ENCODE measurements around the gene ABHD17A.
A peak's percentile ranks its signal among the peaks of the same experiment; 100 is the strongest.
"Not testable (repeated sequence)": the region's sequence is repeated elsewhere in the genome, so short reads cannot be mapped to it uniquely, and the experiment has no call there.

Gene ABHD17A

GRCh38 chr19:1882089-1882785, 3.1 kb downstream of the ABHD17A start:
- H3K27me3 ChIP-seq (ENCODE audit: insufficient read depth, low read length) = no peaks in the 10 kb centered on the region
- peaks cover 40% of the 10 kb centered on the region for H3K79me2 ChIP-seq (ENCODE audit: control insufficient read depth, insufficient read depth, low read length, unreplicated experiment)
- no peak overlapping the region for H2AFZ ChIP-seq (ENCODE audit: low read length, unreplicated experiment)
- no peak overlapping the region for H3K4me3 ChIP-seq (ENCODE audit: low read depth, low read length)
- H3K27ac ChIP-seq (ENCODE audit: low read depth, low read length) = no peak overlapping the region
- H3K4me1 ChIP-seq (ENCODE audit: control insufficient read depth, insufficient read depth, low read length, unreplicated experiment) = peaks cover 7% of the 10 kb centered on the region
- no peaks in the 10 kb centered on the region for H3K36me3 ChIP-seq (ENCODE audit: insufficient read depth, low read length)

DNA sequence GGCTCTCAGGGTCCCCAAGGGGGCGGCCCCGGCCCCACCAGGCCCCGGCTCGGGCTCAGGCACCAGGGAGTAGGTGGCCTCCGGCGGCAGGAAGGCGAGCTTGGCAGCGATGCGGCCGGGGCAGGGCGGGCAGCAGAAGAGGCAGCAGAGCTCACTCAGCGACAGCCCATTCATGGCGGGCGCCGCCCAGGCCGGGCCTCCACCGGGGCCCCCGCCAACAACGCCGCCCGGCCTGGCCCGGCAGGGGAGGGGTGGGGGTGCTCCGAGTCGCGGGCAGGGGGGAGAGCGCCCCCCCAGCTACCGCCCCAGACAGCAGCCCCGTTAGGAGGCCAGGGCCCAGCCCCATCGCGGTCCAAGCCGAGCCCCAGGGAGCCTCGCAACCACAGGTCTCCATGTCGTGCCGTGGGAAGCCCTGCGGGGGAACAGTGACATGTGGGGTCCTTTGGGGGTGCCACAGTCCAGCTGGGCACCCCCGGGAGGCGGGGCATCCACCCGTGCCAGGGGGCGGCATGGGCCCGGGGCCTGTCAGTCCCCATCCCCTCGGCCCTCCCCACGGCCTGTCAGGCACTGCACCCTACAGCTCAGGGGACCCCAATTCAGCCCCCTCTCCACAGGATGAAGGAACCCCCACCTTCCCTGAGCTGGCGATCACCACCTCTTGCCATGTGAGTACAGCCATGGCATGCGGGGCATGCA, 3.8 kb downstream of the ABHD17A start:
- not testable (repeated sequence) for H3K36me3 ChIP-seq (ENCODE audit: insufficient read depth, low read length); H3K27me3 ChIP-seq (ENCODE audit: insufficient read depth, low read length); H3K4me3 ChIP-seq (ENCODE audit: low read depth, low read length); H2AFZ ChIP-seq (ENCODE audit: low read length, unreplicated experiment); H3K4me1 ChIP-seq (ENCODE audit: control insufficient read depth, insufficient read depth, low read length, unreplicated experiment); H3K27ac ChIP-seq (ENCODE audit: low read depth, low read length)
- H3K79me2 ChIP-seq (ENCODE audit: control insufficient read depth, insufficient read depth, low read length, unreplicated experiment) = peaks cover 40% of the 10 kb centered on the region

GRCh38 chr19:1880611-1881392, 4.5 kb downstream of the ABHD17A start:
- Histone ChIP-seq H3K79me2 (ENCODE audit: control insufficient read depth, insufficient read depth, low read length, unreplicated experiment) (peaks cover 40% of the 10 kb centered on the region), H3K27ac (ENCODE audit: low read depth, low read length) (no peak overlapping the region), H3K27me3 (ENCODE audit: insufficient read depth, low read length) (no peaks in the 10 kb centered on the region), H3K4me1 (ENCODE audit: control insufficient read depth, insufficient read depth, low read length, unreplicated experiment) (peaks cover 7% of the 10 kb centered on the region), H3K4me3 (ENCODE audit: low read depth, low read length) (no peak overlapping the region), H2AFZ (ENCODE audit: low read length, unreplicated experiment) (no peak overlapping the region), H3K36me3 (ENCODE audit: insufficient read depth, low read length) (no peaks in the 10 kb centered on the region)

- H2AFZ ChIP-seq (ENCODE audit: low read length, unreplicated experiment); H3K27ac ChIP-seq (ENCODE audit: low read depth, low read length); H3K4me3 ChIP-seq (ENCODE audit: low read depth, low read length); H3K27me3 ChIP-seq (ENCODE audit: insufficient read depth, low read length); H3K36me3 ChIP-seq (ENCODE audit: insufficient read depth, low read length); H3K4me1 ChIP-seq (ENCODE audit: control insufficient read depth, insufficient read depth, low read length, unreplicated experiment): not testable (repeated sequence)
- H3K79me2 ChIP-seq (ENCODE audit: control insufficient read depth, insufficient read depth, low read length, unreplicated experiment) = peaks cover 48% of the 10 kb centered on the region
Measured at GRCh38 chr19:1879982-1880381, 5.3 kb downstream of the ABHD17A start.

DNA sequence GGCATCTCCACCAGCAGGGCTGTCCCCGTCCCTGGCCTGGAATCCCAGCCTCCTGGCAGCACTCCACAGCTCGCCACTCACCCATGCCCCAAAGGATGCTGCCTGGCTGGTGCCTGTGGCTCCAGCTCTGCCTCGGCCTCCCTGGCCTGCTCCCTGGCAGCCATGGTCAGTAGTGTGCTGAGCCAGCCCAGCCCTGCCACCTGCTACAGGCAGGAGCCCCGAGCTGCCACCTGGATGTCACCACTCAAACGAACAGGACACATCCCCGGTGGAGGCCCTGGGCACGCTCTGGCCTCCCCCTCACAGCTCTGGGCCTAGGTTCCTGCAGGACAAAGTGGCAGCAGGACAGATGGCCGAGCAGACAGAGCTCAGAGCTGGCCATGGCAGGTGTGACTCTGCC, 6.7 kb downstream of the ABHD17A start:
- H3K36me3 ChIP-seq (ENCODE audit: insufficient read depth, low read length); H3K27ac ChIP-seq (ENCODE audit: low read depth, low read length); H3K4me3 ChIP-seq (ENCODE audit: low read depth, low read length); H3K27me3 ChIP-seq (ENCODE audit: insufficient read depth, low read length); H2AFZ ChIP-seq (ENCODE audit: low read length, unreplicated experiment); H3K4me1 ChIP-seq (ENCODE audit: control insufficient read depth, insufficient read depth, low read length, unreplicated experiment): not testable (repeated sequence)
- H3K79me2 ChIP-seq (ENCODE audit: control insufficient read depth, insufficient read depth, low read length, unreplicated experiment) = peaks cover 47% of the 10 kb centered on the region

DNA sequence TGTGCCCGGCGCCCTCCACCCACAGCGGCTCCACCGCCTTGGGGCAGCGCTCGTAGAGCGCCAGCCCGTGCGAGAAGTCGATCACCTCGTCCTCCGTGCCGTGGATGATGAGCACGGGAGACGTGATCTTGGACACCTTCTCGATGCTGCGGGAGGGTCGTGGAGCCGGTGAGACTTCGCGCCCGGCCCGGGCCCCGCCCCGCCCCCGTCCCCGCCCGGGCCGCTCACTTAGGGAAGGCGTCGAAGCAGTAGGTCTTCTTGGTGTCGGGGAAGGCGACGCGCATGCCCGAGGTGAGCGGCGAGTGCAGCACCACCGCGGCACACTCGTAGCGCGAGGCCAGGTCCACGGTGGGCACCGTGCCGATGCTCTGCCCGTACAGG, 8.0 kb downstream of the ABHD17A start:
- not testable (repeated sequence) for H3K4me1 ChIP-seq (ENCODE audit: control insufficient read depth, insufficient read depth, low read length, unreplicated experiment); H3K4me3 ChIP-seq (ENCODE audit: low read depth, low read length); H3K27ac ChIP-seq (ENCODE audit: low read depth, low read length); H2AFZ ChIP-seq (ENCODE audit: low read length, unreplicated experiment); H3K27me3 ChIP-seq (ENCODE audit: insufficient read depth, low read length); H3K36me3 ChIP-seq (ENCODE audit: insufficient read depth, low read length)
- peaks cover 47% of the 10 kb centered on the region for H3K79me2 ChIP-seq (ENCODE audit: control insufficient read depth, insufficient read depth, low read length, unreplicated experiment)

GRCh38 chr19:1876496-1877279, 8.6 kb downstream of the ABHD17A start:
- H3K4me1 ChIP-seq (ENCODE audit: control insufficient read depth, insufficient read depth, low read length, unreplicated experiment); H3K27me3 ChIP-seq (ENCODE audit: insufficient read depth, low read length); H3K36me3 ChIP-seq (ENCODE audit: insufficient read depth, low read length); H2AFZ ChIP-seq (ENCODE audit: low read length, unreplicated experiment): not testable (repeated sequence)
- Histone ChIP-seq H3K79me2 (ENCODE audit: control insufficient read depth, insufficient read depth, low read length, unreplicated experiment) (peaks cover 43% of the 10 kb centered on the region), H3K4me3 (ENCODE audit: low read depth, low read length) (peak overlapping the region; percentile 94), H3K27ac (ENCODE audit: low read depth, low read length) (0 out of 2 replicates have a peak overlapping the region, but pooled peaks have one; percentile 31)

DNA sequence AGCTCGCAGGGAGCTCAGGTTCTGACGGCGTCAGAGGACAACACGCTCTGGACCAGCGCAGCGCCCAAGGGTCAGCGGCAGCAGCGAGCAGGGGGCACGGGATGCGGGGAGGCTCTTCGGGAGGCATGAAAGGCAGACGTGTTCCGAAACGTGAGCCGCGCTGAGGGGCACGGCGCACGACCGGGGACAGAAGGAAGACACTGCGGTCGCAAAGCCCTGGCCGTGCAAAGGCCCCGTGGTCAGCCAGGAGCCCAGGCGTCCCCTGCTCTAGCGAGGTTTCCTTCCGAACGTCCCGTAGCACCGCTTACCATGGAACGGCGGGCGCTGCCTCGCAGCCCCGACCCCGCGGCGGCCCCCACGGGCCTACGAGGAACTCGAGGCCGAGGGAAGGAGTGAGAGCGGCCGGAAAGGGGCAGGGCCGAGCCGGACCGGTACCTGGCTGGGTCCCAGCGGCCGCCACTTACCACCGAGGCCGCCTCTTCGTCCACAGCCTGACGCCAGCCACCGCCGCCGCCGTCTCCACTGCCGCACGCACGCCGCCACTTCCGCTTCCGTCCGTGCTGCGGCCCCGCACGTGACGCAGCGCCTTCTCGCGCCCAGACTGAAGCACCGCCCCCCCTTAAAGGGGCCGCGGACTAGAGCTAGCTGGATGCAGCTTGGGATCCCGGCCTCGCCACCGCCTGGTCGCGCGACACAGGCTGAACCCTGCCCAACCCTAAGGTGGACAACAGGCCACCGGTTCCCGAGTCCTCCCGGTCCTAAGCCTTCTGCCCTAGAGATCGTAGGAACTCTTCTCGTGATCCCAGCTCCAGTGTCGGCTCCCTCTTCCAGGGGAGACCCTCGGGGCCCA, 9.4 kb downstream of the ABHD17A start:
- Histone ChIP-seq H3K79me2 (ENCODE audit: control insufficient read depth, insufficient read depth, low read length, unreplicated experiment) (peaks cover 44% of the 10 kb centered on the region), H3K27me3 (ENCODE audit: insufficient read depth, low read length) (no peaks in the 10 kb centered on the region), H3K27ac (ENCODE audit: low read depth, low read length) (peak overlapping the region; percentile 87), H2AFZ (ENCODE audit: low read length, unreplicated experiment) (no peak overlapping the region), H3K36me3 (ENCODE audit: insufficient read depth, low read length) (no peaks in the 10 kb centered on the region), H3K4me1 (ENCODE audit: control insufficient read depth, insufficient read depth, low read length, unreplicated experiment) (peaks cover 6% of the 10 kb centered on the region), H3K4me3 (ENCODE audit: low read depth, low read length) (peak overlapping the region; percentile 94)

GRCh38 chr19:1875265-1875645, 10.0 kb downstream of the ABHD17A start:
- not testable (repeated sequence) for H3K27me3 ChIP-seq (ENCODE audit: insufficient read depth, low read length); H3K4me1 ChIP-seq (ENCODE audit: control insufficient read depth, insufficient read depth, low read length, unreplicated experiment); H3K36me3 ChIP-seq (ENCODE audit: insufficient read depth, low read length); H2AFZ ChIP-seq (ENCODE audit: low read length, unreplicated experiment)
- Histone ChIP-seq H3K79me2 (ENCODE audit: control insufficient read depth, insufficient read depth, low read length, unreplicated experiment) (peaks cover 40% of the 10 kb centered on the region), H3K27ac (ENCODE audit: low read depth, low read length) (peak overlapping the region; percentile 87), H3K4me3 (ENCODE audit: low read depth, low read length) (peak overlapping the region; percentile 94)
